Measurements from ENCODE around the gene SIRPD.
"Not testable (repeated sequence)": the region's sequence is repeated elsewhere in the genome, so short reads cannot be mapped to it uniquely, and the experiment has no call there.

The SIRPD gene

DNA sequence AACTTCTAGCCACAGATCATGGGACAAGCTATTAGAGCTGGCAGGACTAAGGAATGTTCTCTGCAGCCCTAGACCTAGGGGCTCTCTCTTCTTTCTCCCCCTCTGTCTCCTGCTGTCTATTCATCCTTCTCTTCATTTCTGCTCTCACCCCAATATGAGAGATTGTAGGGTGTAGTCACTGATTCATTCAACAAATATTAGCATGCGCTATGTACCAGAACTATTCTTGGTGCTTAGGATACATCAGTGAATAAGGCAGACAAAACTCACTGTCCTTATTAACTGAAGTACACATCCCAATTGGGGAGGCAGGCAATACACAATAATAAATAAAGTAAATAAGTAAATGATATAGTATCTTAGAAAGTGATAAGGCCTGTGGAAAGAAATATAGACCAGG is 51.6 kb downstream of the SIRPD start:
- no peak overlapping the region for H3K4me3 ChIP-seq (ENCODE audit: low read length)
- no peaks in the 10 kb centered on the region for H3K9me3 ChIP-seq (ENCODE audit: control insufficient read depth, low read length)
- no peak overlapping the region for H3K9ac ChIP-seq (ENCODE audit: low read length)
- H3K36me3 ChIP-seq (ENCODE audit: control insufficient read depth, insufficient read depth, low read length), result no peaks in the 10 kb centered on the region
- no peaks in the 10 kb centered on the region for H3K27me3 ChIP-seq (ENCODE audit: control insufficient read depth, insufficient read depth, low read length)
- no peaks in the 10 kb centered on the region for H3K4me1 ChIP-seq (ENCODE audit: control insufficient read depth, insufficient read depth, low read length)

DNA sequence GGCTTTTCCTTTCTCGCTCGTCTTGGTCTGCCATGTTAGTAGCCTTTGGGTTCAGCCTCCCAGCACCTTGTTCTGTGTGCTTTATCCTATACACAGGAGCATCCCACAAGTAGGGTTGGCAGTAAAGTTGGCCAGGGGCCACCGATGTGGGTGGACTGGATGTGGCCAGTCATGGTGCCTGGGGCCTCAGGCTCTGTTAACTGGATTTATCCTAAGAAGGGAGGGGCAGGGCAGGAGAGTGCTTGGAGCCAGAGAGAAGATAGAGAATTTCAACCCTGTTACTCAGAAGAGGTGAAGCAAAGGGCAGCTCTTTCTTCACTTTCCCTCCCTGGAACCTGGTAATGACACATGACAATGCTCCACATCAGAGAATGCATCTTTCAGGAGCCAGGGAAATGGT is 52.1 kb downstream of the SIRPD start:
- Histone ChIP-seq H3K27me3 (ENCODE audit: control insufficient read depth, insufficient read depth, low read length) (no peaks in the 10 kb centered on the region), H3K9ac (ENCODE audit: low read length) (no peak overlapping the region)

DNA sequence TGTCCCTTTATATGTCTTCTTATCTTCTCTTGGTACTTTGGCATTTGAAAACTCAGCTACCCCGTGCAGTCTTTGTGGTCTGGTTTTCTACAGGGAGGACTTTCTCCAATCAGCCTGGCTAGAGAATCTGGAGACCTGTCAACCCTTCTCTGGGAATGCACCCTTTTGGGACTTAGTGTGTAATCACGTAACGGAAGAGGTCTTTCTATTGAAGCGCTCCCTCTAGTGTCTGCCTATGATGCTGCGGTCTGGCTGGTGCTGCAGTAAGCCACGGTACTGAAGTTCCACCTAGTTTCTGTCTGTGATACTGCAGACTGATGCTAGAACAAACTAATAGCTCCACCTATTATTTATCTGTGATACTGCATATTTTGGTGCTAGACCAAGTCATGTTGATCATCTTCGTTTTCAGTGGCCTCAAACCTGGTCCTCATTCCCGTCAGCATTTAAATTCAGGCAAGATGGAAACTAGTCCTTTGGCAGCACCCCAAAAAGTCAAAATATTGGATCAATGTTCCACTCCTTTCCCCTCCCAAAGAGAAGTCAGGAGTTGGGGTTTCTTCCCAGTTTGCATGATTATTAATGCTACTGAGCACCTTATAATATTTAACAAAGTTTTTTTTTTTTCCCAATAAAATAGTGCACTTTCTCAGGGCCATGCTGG is 53.8 kb downstream of the SIRPD start:
- no peak overlapping the region for H3K4me3 ChIP-seq (ENCODE audit: low read length)
- no peaks in the 10 kb centered on the region for H3K36me3 ChIP-seq (ENCODE audit: control insufficient read depth, insufficient read depth, low read length)
- H3K9me3 ChIP-seq (ENCODE audit: control insufficient read depth, low read length), result no peaks in the 10 kb centered on the region
- no peaks in the 10 kb centered on the region for H3K27me3 ChIP-seq (ENCODE audit: control insufficient read depth, insufficient read depth, low read length)
- no peaks in the 10 kb centered on the region for H3K4me1 ChIP-seq (ENCODE audit: control insufficient read depth, insufficient read depth, low read length)
- no peak overlapping the region for H3K9ac ChIP-seq (ENCODE audit: low read length)

More for the DNA sequence above, 52.1 kb downstream of the SIRPD start:
- Histone ChIP-seq H3K36me3 (ENCODE audit: control insufficient read depth, insufficient read depth, low read length) (no peaks in the 10 kb centered on the region), H3K4me3 (ENCODE audit: low read length) (no peak overlapping the region), H3K9me3 (ENCODE audit: control insufficient read depth, low read length) (no peaks in the 10 kb centered on the region), H3K4me1 (ENCODE audit: control insufficient read depth, insufficient read depth, low read length) (no peaks in the 10 kb centered on the region)

DNA sequence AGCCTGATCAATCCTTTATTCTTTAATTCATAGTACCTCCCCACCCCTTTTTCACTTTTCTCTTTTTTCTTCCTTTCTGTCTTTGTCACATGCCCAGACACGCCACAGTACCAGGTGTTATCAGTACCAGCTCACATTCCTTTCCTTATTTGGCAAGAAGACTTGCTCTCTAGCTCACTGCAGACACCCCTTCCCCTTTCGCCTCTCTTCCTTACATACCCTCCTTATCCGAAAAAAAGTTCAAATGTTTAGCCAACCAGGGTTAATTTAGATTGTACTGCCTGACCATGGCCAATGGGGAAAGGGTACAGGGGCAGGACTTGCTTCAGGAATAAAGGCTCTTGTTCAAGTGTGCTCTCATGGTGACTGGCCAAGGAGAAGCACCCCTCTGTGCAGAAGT is 57.0 kb downstream of the SIRPD start:
- no peaks in the 10 kb centered on the region for H3K9me3 ChIP-seq (ENCODE audit: control insufficient read depth, low read length)
- no peaks in the 10 kb centered on the region for H3K36me3 ChIP-seq (ENCODE audit: control insufficient read depth, insufficient read depth, low read length)
- H3K27me3 ChIP-seq (ENCODE audit: control insufficient read depth, insufficient read depth, low read length), result no peaks in the 10 kb centered on the region
- H3K9ac ChIP-seq (ENCODE audit: low read length), result no peak overlapping the region
- H3K4me3 ChIP-seq (ENCODE audit: low read length), result no peak overlapping the region
- no peaks in the 10 kb centered on the region for H3K4me1 ChIP-seq (ENCODE audit: control insufficient read depth, insufficient read depth, low read length)

DNA sequence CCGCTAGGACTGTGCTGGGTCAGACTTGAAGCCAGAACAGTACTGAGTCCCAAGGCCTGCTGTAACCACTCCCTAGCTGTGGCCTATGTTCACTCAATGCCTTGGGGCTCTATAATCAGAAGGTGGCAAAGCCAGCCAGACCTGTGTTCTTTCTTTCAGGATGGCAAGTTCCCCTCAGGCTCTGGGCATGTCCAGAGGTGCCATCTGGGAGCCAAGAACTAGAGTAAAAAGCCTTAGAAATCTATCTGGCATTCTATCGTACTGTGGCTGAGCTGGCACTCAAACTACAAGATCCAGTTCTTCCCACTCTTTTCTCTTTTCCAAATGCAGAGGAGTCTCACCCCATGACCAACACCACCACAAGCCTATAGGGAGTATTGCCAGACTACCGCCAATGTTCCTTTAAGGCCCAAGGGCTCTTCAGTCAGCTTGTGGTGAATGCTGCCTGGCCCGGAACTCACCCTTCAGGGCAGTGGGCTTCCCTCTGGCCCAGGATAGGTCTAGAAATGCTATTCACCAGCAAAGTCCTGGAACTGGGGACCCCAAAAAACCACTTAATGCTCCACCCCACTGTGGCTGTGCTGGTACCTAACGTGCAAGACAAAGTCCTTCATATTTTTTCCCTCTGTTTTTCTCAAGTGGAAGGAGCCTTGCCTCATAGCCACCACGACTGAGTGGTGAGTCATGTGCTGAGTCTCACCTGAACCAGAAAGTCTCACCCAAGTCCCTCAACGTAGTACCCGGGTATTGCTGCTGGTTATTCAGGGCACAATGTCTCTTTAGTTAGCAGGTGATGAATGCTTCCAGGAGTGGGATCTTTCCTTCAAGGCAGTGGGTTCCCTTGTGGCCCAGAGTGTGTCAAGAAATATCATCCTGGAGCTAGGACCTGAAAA is 57.7 kb downstream of the SIRPD start:
- Histone ChIP-seq H3K9me3 (ENCODE audit: control insufficient read depth, low read length) (no peaks in the 10 kb centered on the region), H3K36me3 (ENCODE audit: control insufficient read depth, insufficient read depth, low read length) (no peaks in the 10 kb centered on the region), H3K4me1 (ENCODE audit: control insufficient read depth, insufficient read depth, low read length) (no peaks in the 10 kb centered on the region), H3K27me3 (ENCODE audit: control insufficient read depth, insufficient read depth, low read length) (no peaks in the 10 kb centered on the region), H3K4me3 (ENCODE audit: low read length) (no peak overlapping the region), H3K9ac (ENCODE audit: low read length) (no peak overlapping the region)

DNA sequence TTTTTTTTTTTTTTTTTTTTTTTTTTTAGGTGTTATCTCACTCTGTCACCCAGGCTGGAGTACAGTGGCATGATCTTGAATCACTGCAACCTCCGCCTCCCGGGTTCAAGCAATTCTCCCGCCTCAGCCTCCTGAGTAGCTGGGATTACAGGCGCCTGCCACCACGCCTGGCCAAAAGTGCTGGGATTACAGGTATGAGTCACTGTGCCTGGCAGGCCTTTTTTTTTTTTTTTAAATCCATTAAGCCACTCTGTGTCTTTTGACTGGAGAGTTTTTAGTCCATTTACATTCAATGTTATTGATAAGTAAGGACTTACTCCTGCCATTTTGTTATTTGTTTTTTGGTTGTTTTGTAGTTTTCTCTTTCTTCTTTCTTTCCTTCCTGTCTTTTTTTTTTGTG is 60.1 kb downstream of the SIRPD start:
- not testable (repeated sequence) for H3K9ac ChIP-seq (ENCODE audit: low read length); H3K27me3 ChIP-seq (ENCODE audit: control insufficient read depth, insufficient read depth, low read length); H3K36me3 ChIP-seq (ENCODE audit: control insufficient read depth, insufficient read depth, low read length); H3K4me3 ChIP-seq (ENCODE audit: low read length); H3K4me1 ChIP-seq (ENCODE audit: control insufficient read depth, insufficient read depth, low read length); H3K9me3 ChIP-seq (ENCODE audit: control insufficient read depth, low read length)

DNA sequence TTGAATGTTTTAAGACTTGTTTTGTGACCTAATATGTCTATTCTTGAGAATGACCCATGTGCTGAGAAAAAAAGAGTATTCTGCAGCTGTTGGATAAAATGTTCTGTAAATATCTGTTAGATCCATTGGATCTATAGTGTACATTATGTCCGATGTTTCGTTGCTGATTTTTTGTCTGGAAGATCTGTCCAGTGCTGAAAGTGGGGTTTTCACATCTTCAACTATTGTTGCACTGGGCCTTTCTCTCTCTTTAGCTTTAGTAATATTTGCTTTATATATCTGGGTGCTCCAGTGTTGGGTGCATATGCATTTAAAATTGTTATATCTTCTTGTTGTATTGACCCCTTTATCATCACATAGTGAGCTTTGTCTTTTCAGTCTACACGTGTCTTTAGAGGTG is 60.6 kb downstream of the SIRPD start:
- Histone ChIP-seq H3K4me3 (ENCODE audit: low read length) (no peak overlapping the region), H3K4me1 (ENCODE audit: control insufficient read depth, insufficient read depth, low read length) (no peaks in the 10 kb centered on the region), H3K9me3 (ENCODE audit: control insufficient read depth, low read length) (no peaks in the 10 kb centered on the region), H3K9ac (ENCODE audit: low read length) (no peak overlapping the region), H3K27me3 (ENCODE audit: control insufficient read depth, insufficient read depth, low read length) (no peaks in the 10 kb centered on the region), H3K36me3 (ENCODE audit: control insufficient read depth, insufficient read depth, low read length) (no peaks in the 10 kb centered on the region)

DNA sequence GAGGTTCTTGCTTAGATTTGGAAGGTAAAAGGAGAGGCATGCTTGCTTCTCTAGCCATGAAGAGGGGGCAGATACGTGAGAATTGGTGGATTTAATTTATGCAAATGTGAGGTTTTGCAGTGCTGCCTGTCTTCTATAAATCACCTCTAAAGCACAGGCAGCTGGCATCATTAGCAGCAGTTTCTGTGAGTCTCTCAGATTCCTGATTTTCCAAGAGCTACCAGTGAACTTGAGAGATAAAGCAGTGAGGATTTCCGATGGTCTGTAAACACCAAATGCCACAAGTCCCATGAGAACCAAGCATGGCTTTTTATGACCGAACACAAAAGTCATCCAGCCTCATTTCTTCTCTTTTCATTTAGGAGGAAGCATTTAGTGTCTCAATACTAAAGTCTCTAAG is 63.1 kb downstream of the SIRPD start:
- Histone ChIP-seq H3K36me3 (ENCODE audit: control insufficient read depth, insufficient read depth, low read length) (no peaks in the 10 kb centered on the region), H3K9ac (ENCODE audit: low read length) (no peak overlapping the region), H3K4me1 (ENCODE audit: control insufficient read depth, insufficient read depth, low read length) (no peaks in the 10 kb centered on the region), H3K27me3 (ENCODE audit: control insufficient read depth, insufficient read depth, low read length) (no peaks in the 10 kb centered on the region), H3K4me3 (ENCODE audit: low read length) (no peak overlapping the region), H3K9me3 (ENCODE audit: control insufficient read depth, low read length) (no peaks in the 10 kb centered on the region)

DNA sequence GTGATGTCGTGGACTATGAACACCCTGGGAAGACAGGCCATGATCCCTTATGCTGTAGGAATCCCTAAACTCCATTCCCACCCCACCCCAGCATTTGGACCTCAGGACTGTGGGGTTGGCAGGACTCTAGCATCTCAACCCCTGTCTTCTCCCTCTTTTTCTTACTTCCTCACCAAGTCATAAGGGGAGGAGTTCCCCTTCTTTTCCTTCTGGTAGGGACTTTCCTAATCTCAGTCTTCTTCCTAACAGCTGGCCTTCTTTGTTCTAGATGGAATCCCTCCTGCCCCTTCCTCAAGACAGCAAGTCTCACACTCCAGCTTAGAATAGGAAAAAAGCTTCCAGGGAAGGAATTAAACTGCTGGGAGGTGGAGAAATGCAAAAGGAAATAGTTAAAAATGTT is 64.0 kb downstream of the SIRPD start:
- Histone ChIP-seq H3K27me3 (ENCODE audit: control insufficient read depth, insufficient read depth, low read length) (no peaks in the 10 kb centered on the region), H3K36me3 (ENCODE audit: control insufficient read depth, insufficient read depth, low read length) (no peaks in the 10 kb centered on the region), H3K9ac (ENCODE audit: low read length) (no peak overlapping the region), H3K4me1 (ENCODE audit: control insufficient read depth, insufficient read depth, low read length) (no peaks in the 10 kb centered on the region), H3K9me3 (ENCODE audit: control insufficient read depth, low read length) (no peaks in the 10 kb centered on the region), H3K4me3 (ENCODE audit: low read length) (no peak overlapping the region)

DNA sequence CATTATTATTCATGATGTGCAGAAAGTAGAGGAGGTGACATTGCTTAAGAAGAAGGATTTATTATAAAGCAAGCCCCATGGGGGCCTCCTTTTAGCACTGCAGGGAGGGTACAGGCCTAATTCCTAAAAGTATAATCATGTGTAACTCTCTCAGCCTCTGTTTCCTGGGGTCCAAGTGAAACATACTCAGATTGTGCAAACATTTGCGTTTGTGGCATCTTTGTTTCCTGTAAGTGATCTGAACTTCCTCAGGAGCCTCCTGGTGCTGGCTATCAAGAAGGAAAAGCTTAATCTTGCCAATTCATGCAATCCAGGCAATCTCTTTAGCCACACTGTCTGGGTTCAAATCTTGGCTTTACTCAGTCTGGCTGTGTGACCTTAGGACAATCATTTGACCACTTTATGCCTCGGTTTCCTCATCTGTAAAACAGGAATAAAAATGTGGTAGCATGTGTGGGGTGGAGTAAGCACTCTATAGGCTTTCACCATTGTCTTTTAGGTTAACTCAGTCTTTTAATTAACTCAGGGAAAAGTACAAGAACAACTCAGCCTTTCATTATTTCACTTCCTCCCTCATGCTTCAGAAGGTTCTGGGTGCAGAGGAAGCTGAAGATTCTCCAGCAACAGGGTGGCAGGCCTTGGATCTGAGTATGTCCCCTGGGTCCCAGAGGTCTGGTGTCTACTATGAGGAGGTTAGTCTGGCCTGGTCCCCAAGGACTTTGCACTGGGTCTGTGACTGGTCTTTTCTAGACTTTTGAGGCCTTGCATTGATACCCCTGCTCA is 65.5 kb downstream of the SIRPD start:
- Histone ChIP-seq H3K4me3 (ENCODE audit: low read length) (no peak overlapping the region), H3K9ac (ENCODE audit: low read length) (no peak overlapping the region), H3K36me3 (ENCODE audit: control insufficient read depth, insufficient read depth, low read length) (no peaks in the 10 kb centered on the region), H3K27me3 (ENCODE audit: control insufficient read depth, insufficient read depth, low read length) (no peaks in the 10 kb centered on the region), H3K4me1 (ENCODE audit: control insufficient read depth, insufficient read depth, low read length) (no peaks in the 10 kb centered on the region), H3K9me3 (ENCODE audit: control insufficient read depth, low read length) (no peaks in the 10 kb centered on the region)

DNA sequence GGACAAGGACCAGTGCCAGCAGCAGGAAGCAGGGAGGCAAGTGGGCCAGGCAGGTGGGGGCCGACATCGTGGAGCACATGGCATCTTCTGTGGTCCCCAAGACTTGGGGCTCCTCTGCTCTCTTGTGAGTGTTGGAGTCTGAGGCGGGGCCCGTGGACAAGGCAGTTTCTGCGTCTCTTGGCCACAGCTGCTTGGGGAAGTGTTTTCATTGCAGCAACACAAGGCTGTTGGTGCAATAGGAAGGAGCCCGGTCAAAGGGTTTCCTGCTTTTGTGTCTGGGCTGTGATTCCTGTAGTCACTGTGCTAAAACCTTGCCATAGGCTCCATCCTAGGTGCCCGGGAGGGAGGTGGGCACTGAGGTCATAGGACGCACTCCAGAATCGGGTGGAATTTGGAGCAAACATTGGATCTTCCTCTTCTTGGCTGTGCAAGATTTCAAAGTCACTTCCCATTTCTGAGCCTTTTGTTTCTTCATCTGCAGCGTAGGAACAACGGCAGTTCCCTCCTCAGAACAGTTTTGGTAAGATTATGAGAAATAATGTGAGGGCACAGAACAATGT is 66.1 kb downstream of the SIRPD start, which contains the start of gene SIRPB2:
Gene SIRPB2, minus strand, starts transcription at position 140 of the 560 bp plus-strand sequence. Its CDS starts 61 bp downstream, at position 79.
- Histone ChIP-seq H3K4me3 (ENCODE audit: low read length) (no peak within 1 kb of the TSS), H3K4me1 (ENCODE audit: control insufficient read depth, insufficient read depth, low read length) (no peaks in the 10 kb centered on the region), H3K9ac (ENCODE audit: low read length) (no peak within 1 kb of the TSS)

More for the DNA sequence above, 66.1 kb downstream of the SIRPD start, which contains the start of gene SIRPB2:
- no peaks in the 10 kb centered on the region for H3K9me3 ChIP-seq (ENCODE audit: control insufficient read depth, low read length)
- no peaks in the 10 kb centered on the region for H3K36me3 ChIP-seq (ENCODE audit: control insufficient read depth, insufficient read depth, low read length)
- no peaks in the 10 kb centered on the region for H3K27me3 ChIP-seq (ENCODE audit: control insufficient read depth, insufficient read depth, low read length)

Data from mucosa of stomach (tissue), 1 donor.